Heart right ventricle (tissue), 16 donors: Measurements from ENCODE around the gene OBP2B. TPM values are rescaled to one million over a fixed set of nuclear protein-coding genes. Genes with fewer than 3 reads are reported as not detected.
"Not testable (repeated sequence)": the region's sequence is repeated elsewhere in the genome, so short reads cannot be mapped to it uniquely, and the experiment has no call there.

Source experiments
- ATAC-seq, 8 donors: fragments of 200-7000 bp; cut with Tn5 transposase; one replicate each; pipeline ENCODE4 v1.9.1; 2020; ENCODE audit warnings: mild to moderate bottlenecking in 8 of 8, moderate library complexity in 8 of 8, moderate number of reproducible peaks in 1 of 8
- DNase-seq, 2 donors: peaks; one replicate each; pipeline ENCODE4 v3.0.0-alpha.2; 2020
- H3K27ac ChIP-seq, 10 donors: fragments of 200-600 bp; sonication (generic) in 2 of 10; one replicate each; pipeline versions ENCODE4 v1.5.0 to v1.8.0; 2020 to 2022; ENCODE audit warnings: mild to moderate bottlenecking in 3 of 10
- H3K27me3 ChIP-seq, 7 donors: fragments of 200-600 bp; one replicate each; pipeline ENCODE4 v1.8.0; 2021 to 2022; ENCODE audit warnings: mild to moderate bottlenecking in 2 of 7
- H3K36me3 ChIP-seq, 9 donors: fragments of 200-600 bp; sonication (generic) in 1 of 9; one replicate each; pipeline versions ENCODE4 v1.5.0 to v1.8.0; 2020 to 2022; ENCODE audit warnings: mild to moderate bottlenecking in 2 of 9
- H3K4me1 ChIP-seq, 9 donors: fragments of 200-600 bp; sonication (generic) in 1 of 9; one replicate each; pipeline versions ENCODE4 v1.5.0 to v1.8.0; 2020 to 2022; ENCODE audit warnings: mild to moderate bottlenecking in 4 of 9
- H3K4me3 ChIP-seq, 10 donors: fragments of 200-600 bp; sonication (generic) in 2 of 10; one replicate each; pipeline versions ENCODE4 v1.5.0 to v1.8.0; 2020 to 2022; ENCODE audit warnings: mild to moderate bottlenecking in 7 of 10, moderate library complexity in 2 of 10
- H3K9me3 ChIP-seq, 11 donors: fragments of 200-600 bp in 10 of 11; sonication (generic) in 2 of 11; one replicate each; pipeline versions ENCODE4 v1.5.0 to v1.8.0; 2013 to 2022; ENCODE audit warnings: mild to moderate bottlenecking in 2 of 11, control low read depth in 1 of 11, moderate library complexity in 1 of 11
- WGBS, 2 donors: extraction: QIAGEN DNeasy Blood & Tissue Kit; methylation state at CpG; one replicate each; pipeline ENCODE4 v1.1.7; 2013; ENCODE audit warnings: inconsistent platforms in 1 of 2; 5-methylcytosine and 5-hydroxymethylcytosine counted together
- intact Hi-C, 10 donors: fragments of 100-400 bp; cut with DNase I; formaldehyde crosslinking; loops; one replicate each; pipeline versions ENCODE4 v1.11.1 to v1.14.2; 2022
- polyA plus RNA-seq, 2 donors: library from polyadenylated mRNA; stranded (reverse); fragments of 200-250 nt; gene quantifications; one replicate each; pipeline ENCODE4 v1.2.3, GENCODE V29; 2013
- total RNA-seq, 10 donors: library from RNA; stranded (reverse); fragmentation: NEBNext Ultra II Directional in 3 of 10; extraction: Animal tissue kit (Norgen Biotek cat#: 25700) in 3 of 10; gene quantifications; one replicate each; pipeline versions ENCODE4 v1.2.1 to v1.2.4, GENCODE V29; 2021 to 2023
- TF ChIP-seq, protein P1 (sequence below), 9 donors: fragments of 200-600 bp; sonication (generic) in 2 of 9; IDR thresholded peaks; one replicate each; pipeline versions ENCODE4 v1.5.0 to v1.8.0; 2021 to 2022; ENCODE audit warnings: antibody characterized with exemption in 9 of 9, mild to moderate bottlenecking in 5 of 9, moderate library complexity in 1 of 9
- donor health status: Arrhythmogenic right ventricular cardiomyopathy.
- donor health status: ischemic (EF 13 %, LVEDD 7.1; RV severe dilation, severe dysfunction).
- donor health status: healthy with polysubstance abuse.
- donor health status: DM: no; HTN: yes; CAD: no.
- donor health status: DM: no; HTN: no; CAD: no.
- donor health status: ischemic (EF 25% LVEDD 6.9; RV normal size, moderate dysfunction).
- donor health status: ischemic (EF 25% LVEDD 5.7; RV mildly dilated, moderate dysfunction).
- donor health status: healthy.
- donor health status: DM: yes; HTN: yes; CAD: no.
- donor health status: Ischemic cardiomyopathy.
- donor health status: ischemic (EF 35%, LVEDD 5.7; RV mildly dilated, moderate dysfunction).
- donor health status: nonischemic (EF 11% LVEDD 7.7; RV severe dilation, severe dysfunction).
- donor health status: DM: yes; HTN: yes; CAD: no.
- donor health status: PGD.
- donor health status: ischemic (EF 29% LVEDD 5.4; RV normal size, mild dysfunction).
- donor health status: nonischemic (EF 23%, LVEDD 6.1; RV moderate dilation, normal function).

OBP2B gene
- total and polyA plus RNA-seq, 12 donors: 0.75 TPM; not detected in 11

DNA sequence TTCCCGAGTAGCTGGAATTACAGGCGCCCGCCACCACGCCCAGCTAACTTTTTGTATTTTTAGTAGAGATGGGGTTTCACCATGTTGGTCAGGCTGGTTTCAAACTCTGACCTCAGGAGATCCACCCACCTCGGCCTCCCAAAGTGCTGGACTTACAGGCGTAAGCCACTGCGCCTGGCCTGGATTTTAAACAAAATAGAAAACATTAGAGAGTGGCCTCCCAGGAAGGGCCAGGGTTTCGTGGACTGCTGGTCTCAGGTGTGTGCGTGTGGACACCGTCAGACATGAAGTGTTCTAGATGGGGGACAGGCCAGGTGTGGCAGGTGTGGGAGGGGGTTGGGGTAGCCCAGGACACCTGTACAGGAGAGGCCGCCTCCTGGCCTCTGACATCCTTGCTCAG, 38.3 kb downstream of the OBP2B start:
- DNase-seq: no peak
- WGBS, 2 donors: 92 to 95% methylated on average over 11 of the region's 11 CpGs
- intact Hi-C loops: no loop called here

DNA sequence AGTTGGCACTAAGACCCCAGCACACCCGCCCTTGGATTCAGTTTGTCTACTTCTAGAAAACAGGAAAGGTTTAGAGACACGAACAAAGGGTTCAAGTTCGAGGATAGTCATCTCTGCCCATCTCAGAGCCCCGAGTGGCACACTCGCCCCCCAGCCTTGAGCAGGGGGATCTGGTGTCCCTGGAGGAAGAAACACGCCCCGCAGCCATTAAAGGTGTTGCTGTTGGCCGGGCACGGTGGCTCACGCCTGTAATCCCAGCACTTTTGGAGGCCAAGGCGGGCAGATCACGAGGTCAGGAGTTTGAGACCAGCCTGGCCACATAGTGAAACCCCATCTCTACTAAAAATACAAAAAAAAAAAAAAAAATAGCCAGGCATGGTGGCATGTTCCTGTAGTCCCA, 39.4 kb downstream of the OBP2B start:
- H3K9me3 ChIP-seq, intact Hi-C loops, H3K36me3 ChIP-seq, ATAC-seq, H3K4me1 ChIP-seq, H3K4me3 ChIP-seq, DNase-seq, H3K27ac ChIP-seq: not testable (repeated sequence)
- peaks cover 0 to 11% (median 6%) of the 10 kb centered on the region in 7 donors for H3K27me3 ChIP-seq
- 90 to 93% methylated on average over 12 of the region's 12 CpGs for WGBS, 2 donors

More for the DNA sequence above, 38.3 kb downstream of the OBP2B start:
- Histone ChIP-seq H3K27me3 (peaks cover 0 to 11% (median 6%) of the 10 kb centered on the region in 7 donors), H3K4me1 (no peaks in the 10 kb centered on the region), H3K27ac (no peak overlapping the region), H3K9me3 (no peaks in the 10 kb centered on the region), H3K36me3 (no peaks in the 10 kb centered on the region), H3K4me3 (no peak overlapping the region)
- TF ChIP-seq, protein P1, sequence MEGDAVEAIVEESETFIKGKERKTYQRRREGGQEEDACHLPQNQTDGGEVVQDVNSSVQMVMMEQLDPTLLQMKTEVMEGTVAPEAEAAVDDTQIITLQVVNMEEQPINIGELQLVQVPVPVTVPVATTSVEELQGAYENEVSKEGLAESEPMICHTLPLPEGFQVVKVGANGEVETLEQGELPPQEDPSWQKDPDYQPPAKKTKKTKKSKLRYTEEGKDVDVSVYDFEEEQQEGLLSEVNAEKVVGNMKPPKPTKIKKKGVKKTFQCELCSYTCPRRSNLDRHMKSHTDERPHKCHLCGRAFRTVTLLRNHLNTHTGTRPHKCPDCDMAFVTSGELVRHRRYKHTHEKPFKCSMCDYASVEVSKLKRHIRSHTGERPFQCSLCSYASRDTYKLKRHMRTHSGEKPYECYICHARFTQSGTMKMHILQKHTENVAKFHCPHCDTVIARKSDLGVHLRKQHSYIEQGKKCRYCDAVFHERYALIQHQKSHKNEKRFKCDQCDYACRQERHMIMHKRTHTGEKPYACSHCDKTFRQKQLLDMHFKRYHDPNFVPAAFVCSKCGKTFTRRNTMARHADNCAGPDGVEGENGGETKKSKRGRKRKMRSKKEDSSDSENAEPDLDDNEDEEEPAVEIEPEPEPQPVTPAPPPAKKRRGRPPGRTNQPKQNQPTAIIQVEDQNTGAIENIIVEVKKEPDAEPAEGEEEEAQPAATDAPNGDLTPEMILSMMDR (IDR thresholded peaks at IDR 0.05): no peak
- ATAC-seq: no peak

DNA sequence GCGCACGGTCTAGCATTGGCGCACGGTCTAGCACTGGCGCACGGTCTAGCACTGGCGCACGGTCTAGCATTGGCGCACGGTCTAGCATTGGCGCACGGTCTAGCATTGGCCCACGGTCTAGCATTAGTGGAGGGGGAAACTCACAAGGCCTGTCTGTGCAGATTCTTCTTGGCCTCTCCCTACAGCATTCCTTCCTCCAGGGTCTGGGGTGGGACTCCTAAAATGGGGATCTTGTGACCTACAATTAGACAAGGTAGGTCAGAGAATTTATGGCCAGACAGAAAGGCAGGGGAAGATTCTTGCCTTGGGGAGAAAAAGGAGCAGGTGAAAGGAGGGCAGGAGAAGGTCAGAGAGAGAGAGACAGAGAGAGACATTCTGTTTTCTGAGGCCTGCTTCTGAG, 39.9 kb downstream of the OBP2B start:
- H3K27ac ChIP-seq: no peak overlapping the region
- intact Hi-C loops: no loop called here

DNA sequence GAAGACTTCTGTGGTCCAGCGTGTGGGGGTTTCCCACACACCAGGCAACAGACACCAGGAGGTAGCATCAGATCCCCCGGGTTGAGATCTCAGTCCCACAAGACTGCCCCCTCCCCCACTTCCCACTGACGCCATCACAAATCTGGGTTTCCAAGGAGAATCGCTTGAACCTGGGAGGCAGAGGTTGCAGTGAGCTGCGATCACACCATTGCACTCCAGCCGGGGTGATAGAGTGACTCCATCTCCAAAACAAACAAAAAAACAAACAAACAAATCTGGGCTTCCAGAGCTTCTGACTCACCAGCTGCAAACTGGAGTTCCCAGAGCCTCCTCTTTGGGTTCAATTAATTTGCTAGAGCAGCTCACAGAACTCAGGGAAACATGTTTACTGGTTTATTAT, 40.6 kb downstream of the OBP2B start:
- WGBS, 2 donors: 55 to 59% methylated on average over 6 of the region's 6 CpGs
- TF ChIP-seq, protein P1 (IDR thresholded peaks at IDR 0.05): no peak
- ATAC-seq: no peak

More for the DNA sequence above, 39.9 kb downstream of the OBP2B start:
- ATAC-seq: no peak
- TF ChIP-seq, protein P1 (IDR thresholded peaks at IDR 0.05): no peak
- Histone ChIP-seq H3K4me3 (no peak overlapping the region), H3K36me3 (no peaks in the 10 kb centered on the region), H3K27me3 (peaks cover 0 to 11% (median 6%) of the 10 kb centered on the region in 7 donors), H3K9me3 (no peaks in the 10 kb centered on the region), H3K4me1 (peaks cover 0 to 8% (median 5%) of the 10 kb centered on the region in 9 donors)
- no peak for DNase-seq
- WGBS, 2 donors: 96 to 98% methylated on average over 13 of the region's 13 CpGs

DNA sequence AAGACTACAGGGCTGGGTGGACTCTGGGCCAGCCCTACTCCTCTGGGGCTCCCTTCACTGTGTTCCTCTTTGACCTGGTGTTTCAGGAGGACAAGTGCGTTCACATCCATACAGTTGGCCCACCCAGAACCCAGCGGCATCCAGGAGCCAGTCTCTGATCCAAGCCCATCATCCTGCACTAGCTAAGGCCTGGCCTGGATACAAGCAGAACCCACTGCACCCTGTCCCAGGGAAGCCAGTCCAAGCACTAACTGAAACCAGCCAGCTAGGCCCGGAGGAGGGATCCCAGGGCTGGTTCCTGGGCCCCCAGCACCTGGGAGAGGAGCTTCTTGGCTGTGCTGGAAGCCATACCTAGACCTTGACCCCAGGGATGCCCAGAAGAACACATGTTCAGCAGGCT, 41.3 kb downstream of the OBP2B start:
- Histone ChIP-seq H3K4me3 (no peak overlapping the region), H3K4me1 (peaks cover 0 to 22% (median 19%) of the 10 kb centered on the region in 9 donors), H3K36me3 (no peaks in the 10 kb centered on the region), H3K27me3 (peaks cover 0 to 21% (median 7%) of the 10 kb centered on the region in 7 donors), H3K27ac (no peak overlapping the region), H3K9me3 (no peaks in the 10 kb centered on the region)
- TF ChIP-seq, protein P1 (IDR thresholded peaks at IDR 0.05): no peak
- ATAC-seq: no peak
- 88 to 90% methylated on average over 3 of the region's 3 CpGs for WGBS, 2 donors
- intact Hi-C loops: no loop called here
- no peak for DNase-seq

More for the DNA sequence above, 40.6 kb downstream of the OBP2B start:
- H3K9me3 ChIP-seq: no peaks in the 10 kb centered on the region
- H3K27me3 ChIP-seq: peaks cover 0 to 17% (median 6%) of the 10 kb centered on the region in 7 donors
- H3K36me3 ChIP-seq: no peaks in the 10 kb centered on the region
- peaks cover 0 to 15% (median 12%) of the 10 kb centered on the region in 9 donors for H3K4me1 ChIP-seq
- no peak for DNase-seq
- intact Hi-C loops: no loop called here
- no peak overlapping the region for H3K4me3 ChIP-seq
- no peak overlapping the region for H3K27ac ChIP-seq
